Upper lobe of right lung (tissue), 1 donor: ENCODE results near the gene ANKS1B. TPM values are rescaled to one million over a fixed set of nuclear protein-coding genes. Genes with fewer than 3 reads are reported as not detected.
"Not testable (repeated sequence)": the region's sequence is repeated elsewhere in the genome, so short reads cannot be mapped to it uniquely, and the experiment has no call there.

Experiments used
- ATAC-seq: fragments of 200-7000 bp; cut with Tn5 transposase; one replicate; pipeline ENCODE4 v1.9.1; 2020; ENCODE audit warnings: mild to moderate bottlenecking, moderate library complexity
- DNase-seq: peaks from one replicate; pipeline ENCODE4 v3.0.0-alpha.2; 2020
- H3K27ac ChIP-seq: fragments of 200-600 bp; one replicate; pipeline ENCODE4 v1.8.0; 2022
- H3K27me3 ChIP-seq: fragments of 200-600 bp; one replicate; pipeline ENCODE4 v1.8.0; 2022; ENCODE audit warnings: mild to moderate bottlenecking
- H3K36me3 ChIP-seq: fragments of 200-600 bp; one replicate; pipeline ENCODE4 v1.8.0; 2022
- H3K4me1 ChIP-seq: fragments of 200-600 bp; one replicate; pipeline ENCODE4 v1.8.0; 2022
- H3K4me3 ChIP-seq: fragments of 200-600 bp; one replicate; pipeline ENCODE4 v1.8.0; 2022; ENCODE audit warnings: mild to moderate bottlenecking
- H3K9me3 ChIP-seq: fragments of 200-600 bp; one replicate; pipeline ENCODE4 v1.8.0; 2022
- intact Hi-C: fragments of 100-400 bp; cut with DNase I; formaldehyde crosslinking; loops from one replicate; pipeline ENCODE4 v1.11.0; 2022
- total RNA-seq: library from RNA; stranded (reverse); fragmentation: NEBNext Ultra II Directional; extraction: Animal tissue kit (Norgen Biotek cat#: 25700); gene quantifications from one replicate; pipeline ENCODE4 v1.2.1, GENCODE V29; 2021
- TF ChIP-seq, protein P1 (sequence below): fragments of 200-600 bp; IDR thresholded peaks from one replicate; pipeline ENCODE4 v1.8.0; 2022; ENCODE audit warnings: antibody characterized with exemption
- donor health status: DM: no; HTN: yes; CAD: no; lungs with severe emphysema.

ANKS1B gene
- total RNA-seq, 1 donor from 2014 or later: 5.3 TPM

DNA sequence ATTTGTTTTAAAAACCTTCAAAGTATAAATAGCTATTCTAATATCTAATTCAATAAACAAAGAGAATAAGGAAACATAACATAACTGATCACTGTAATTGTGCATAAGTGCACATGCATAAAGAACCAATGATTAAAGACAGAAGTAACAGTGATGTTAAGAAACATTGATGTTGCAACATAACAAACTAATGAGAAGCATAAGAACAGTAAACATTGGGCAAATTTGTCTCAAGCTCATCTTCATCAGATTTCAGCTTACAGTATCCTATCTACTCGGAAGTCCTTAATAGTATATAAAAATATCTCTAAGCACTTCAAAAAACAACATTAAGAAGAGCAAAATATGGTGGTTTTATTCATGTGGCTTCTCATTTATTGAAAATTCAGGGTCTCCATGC, 239.6 kb downstream of the ANKS1B start:
- H3K4me1 ChIP-seq: no peaks in the 10 kb centered on the region
- ATAC-seq (no peak), DNase-seq (no peak)
- H3K36me3 ChIP-seq: no peaks in the 10 kb centered on the region
- intact Hi-C loops: no loop called here
- no peak overlapping the region for H3K4me3 ChIP-seq
- no peaks in the 10 kb centered on the region for H3K9me3 ChIP-seq
- H3K27me3 ChIP-seq: no peaks in the 10 kb centered on the region
- no peak overlapping the region for H3K27ac ChIP-seq
- TF ChIP-seq, protein P1, sequence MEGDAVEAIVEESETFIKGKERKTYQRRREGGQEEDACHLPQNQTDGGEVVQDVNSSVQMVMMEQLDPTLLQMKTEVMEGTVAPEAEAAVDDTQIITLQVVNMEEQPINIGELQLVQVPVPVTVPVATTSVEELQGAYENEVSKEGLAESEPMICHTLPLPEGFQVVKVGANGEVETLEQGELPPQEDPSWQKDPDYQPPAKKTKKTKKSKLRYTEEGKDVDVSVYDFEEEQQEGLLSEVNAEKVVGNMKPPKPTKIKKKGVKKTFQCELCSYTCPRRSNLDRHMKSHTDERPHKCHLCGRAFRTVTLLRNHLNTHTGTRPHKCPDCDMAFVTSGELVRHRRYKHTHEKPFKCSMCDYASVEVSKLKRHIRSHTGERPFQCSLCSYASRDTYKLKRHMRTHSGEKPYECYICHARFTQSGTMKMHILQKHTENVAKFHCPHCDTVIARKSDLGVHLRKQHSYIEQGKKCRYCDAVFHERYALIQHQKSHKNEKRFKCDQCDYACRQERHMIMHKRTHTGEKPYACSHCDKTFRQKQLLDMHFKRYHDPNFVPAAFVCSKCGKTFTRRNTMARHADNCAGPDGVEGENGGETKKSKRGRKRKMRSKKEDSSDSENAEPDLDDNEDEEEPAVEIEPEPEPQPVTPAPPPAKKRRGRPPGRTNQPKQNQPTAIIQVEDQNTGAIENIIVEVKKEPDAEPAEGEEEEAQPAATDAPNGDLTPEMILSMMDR: no peak

DNA sequence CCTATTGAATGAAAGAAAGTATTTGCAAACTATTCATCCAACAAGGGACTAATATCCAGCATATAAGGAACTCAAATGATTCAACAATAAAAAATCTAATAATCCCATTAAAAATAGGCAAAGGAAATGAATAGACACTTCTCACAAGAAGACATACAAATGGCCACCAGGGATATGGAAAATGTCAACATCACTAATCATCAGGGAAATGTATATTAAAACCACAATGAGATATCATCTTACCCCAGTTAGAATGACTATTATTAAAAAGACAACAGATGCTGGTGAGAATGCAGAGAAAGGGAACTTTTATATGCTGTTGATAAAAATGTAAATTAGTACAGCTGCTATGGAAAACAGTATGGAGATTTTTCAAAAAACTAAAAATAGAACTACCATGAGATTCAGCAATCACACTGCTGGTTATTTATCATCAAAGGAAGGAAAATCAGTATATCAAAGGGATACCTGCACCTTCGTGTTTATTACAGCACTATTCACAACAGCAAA, 247.9 kb downstream of the ANKS1B start:
- H3K4me3 ChIP-seq: no peak overlapping the region
- no peaks in the 10 kb centered on the region for H3K27me3 ChIP-seq
- H3K36me3 ChIP-seq: no peaks in the 10 kb centered on the region
- no peaks in the 10 kb centered on the region for H3K4me1 ChIP-seq
- no peaks in the 10 kb centered on the region for H3K9me3 ChIP-seq
- TF ChIP-seq, protein P1: no peak
- ATAC-seq: no peak
- intact Hi-C loops: no loop called here
- no peak for DNase-seq
- no peak overlapping the region for H3K27ac ChIP-seq

DNA sequence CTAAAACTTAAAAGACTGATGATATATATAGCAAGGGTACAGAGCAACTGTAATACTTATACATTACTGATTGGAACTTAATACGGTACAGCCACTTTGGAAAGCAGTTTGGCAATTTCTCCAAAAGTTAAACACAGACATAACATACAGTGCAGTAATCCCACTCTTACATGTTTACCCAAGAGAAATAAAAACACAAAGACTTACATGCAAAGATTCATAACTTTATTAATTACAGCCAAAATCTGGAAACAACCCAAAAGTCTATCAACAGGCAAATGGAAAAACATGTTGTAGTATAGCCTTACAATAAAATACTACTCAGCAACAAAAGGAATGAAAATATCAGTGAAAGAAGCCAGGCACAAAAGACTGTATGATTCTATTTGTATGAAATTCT, 252.6 kb downstream of the ANKS1B start:
- DNase-seq: no peak
- Histone ChIP-seq H3K4me3 (no peak overlapping the region), H3K9me3 (no peaks in the 10 kb centered on the region), H3K36me3 (no peaks in the 10 kb centered on the region), H3K27me3 (no peaks in the 10 kb centered on the region), H3K27ac (no peak overlapping the region), H3K4me1 (no peaks in the 10 kb centered on the region)
- intact Hi-C loops: no loop called here
- no peak for ATAC-seq
- TF ChIP-seq, protein P1: no peak

DNA sequence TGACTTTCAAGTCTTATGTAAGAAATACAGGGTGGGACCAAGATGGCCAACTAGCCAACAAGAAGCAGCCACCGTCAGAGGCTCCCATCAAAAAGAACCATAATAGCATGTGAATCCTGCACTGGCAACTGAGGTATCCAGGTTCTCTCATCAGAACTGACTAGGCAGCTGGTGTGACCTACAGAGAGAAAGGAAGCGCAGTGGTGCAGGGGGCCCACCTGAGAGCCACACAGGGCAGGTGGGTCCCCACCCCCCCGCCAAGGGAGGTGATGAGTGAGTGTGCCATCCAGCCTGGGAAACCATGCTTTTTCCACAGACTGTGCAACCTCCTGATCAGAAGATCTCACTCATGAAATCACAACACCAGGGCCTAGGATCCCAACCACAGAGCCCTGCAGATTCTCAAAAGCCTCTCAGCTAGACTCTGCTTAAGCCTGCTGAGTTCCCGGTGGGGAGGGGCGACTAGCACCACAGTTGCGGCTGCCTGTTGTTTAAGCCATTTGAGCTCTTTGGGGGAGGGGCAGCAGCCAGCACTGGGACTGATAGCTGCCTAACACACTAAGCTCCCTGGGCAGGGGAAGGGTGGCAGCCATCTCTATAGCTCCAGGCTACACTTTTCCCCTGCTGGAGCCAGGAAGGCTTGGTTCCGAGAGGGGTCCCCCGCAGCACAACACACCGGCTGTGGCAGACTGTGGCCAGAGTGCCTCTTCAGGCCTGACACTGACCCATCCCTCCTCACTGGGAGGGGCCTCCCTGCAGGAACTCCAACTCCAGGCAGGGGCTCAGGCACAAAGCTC, 261.8 kb downstream of the ANKS1B start:
- intact Hi-C loops: no loop called here
- no peak overlapping the region for H3K27ac ChIP-seq
- no peaks in the 10 kb centered on the region for H3K36me3 ChIP-seq
- ATAC-seq: no peak
- no peaks in the 10 kb centered on the region for H3K27me3 ChIP-seq
- H3K4me1 ChIP-seq: no peaks in the 10 kb centered on the region
- H3K4me3 ChIP-seq: no peak overlapping the region
- TF ChIP-seq, protein P1: no peak
- no peak for DNase-seq
- no peaks in the 10 kb centered on the region for H3K9me3 ChIP-seq

DNA sequence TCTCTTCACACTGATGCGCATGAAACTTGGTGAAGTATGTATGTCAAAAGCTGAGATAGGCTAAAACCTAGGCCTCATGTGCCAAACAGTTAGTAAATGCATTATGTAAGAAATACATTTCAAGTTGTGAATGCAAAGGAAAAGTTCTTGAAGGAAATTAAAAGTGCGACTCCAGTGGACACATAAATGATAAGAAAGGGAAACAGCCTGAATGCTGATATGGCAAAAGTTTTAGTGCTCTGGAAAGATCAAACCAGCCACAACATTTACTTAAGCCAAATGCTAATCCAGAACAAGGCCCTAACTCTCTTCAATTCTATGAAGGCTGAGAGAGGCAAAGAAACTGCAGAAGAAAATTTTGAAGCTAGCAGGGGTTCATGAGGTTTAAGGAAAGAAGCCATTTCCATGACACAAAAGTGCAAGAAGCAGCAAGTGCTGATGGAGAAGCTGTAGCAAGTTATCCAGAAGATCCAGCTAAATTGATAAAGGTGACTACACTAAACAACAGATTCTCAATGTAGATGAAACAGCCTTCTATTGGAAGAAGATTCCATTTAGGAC, 262.9 kb downstream of the ANKS1B start:
- Histone ChIP-seq H3K27ac (no peak overlapping the region), H3K9me3 (no peaks in the 10 kb centered on the region), H3K36me3 (no peaks in the 10 kb centered on the region), H3K27me3 (no peaks in the 10 kb centered on the region), H3K4me1 (no peaks in the 10 kb centered on the region), H3K4me3 (no peak overlapping the region)
- TF ChIP-seq, protein P1: no peak
- intact Hi-C loops: no loop called here
- DNase-seq (no peak), ATAC-seq (no peak)

DNA sequence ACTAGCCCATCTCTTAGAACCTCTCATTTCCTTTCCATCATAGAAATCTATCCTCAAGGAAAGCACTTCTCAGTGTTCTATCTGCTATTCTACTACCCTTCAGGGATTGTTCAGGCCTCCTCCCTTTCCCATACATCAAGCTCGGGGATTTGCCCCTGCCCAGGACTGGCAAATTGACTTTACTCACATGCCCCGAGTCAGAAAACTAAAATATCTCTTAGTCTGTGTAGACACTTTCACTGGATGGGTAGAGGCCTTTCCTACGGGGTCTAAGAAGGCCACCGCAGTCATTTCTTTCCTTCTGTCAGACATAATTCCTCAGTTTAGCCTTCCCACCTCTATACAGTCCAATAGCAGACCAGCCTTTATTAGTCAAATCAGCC, 264.7 kb downstream of the ANKS1B start:
- H3K27ac ChIP-seq, DNase-seq, ATAC-seq, intact Hi-C loops, H3K9me3 ChIP-seq, H3K4me1 ChIP-seq, H3K4me3 ChIP-seq, H3K27me3 ChIP-seq, H3K36me3 ChIP-seq: not testable (repeated sequence)

DNA sequence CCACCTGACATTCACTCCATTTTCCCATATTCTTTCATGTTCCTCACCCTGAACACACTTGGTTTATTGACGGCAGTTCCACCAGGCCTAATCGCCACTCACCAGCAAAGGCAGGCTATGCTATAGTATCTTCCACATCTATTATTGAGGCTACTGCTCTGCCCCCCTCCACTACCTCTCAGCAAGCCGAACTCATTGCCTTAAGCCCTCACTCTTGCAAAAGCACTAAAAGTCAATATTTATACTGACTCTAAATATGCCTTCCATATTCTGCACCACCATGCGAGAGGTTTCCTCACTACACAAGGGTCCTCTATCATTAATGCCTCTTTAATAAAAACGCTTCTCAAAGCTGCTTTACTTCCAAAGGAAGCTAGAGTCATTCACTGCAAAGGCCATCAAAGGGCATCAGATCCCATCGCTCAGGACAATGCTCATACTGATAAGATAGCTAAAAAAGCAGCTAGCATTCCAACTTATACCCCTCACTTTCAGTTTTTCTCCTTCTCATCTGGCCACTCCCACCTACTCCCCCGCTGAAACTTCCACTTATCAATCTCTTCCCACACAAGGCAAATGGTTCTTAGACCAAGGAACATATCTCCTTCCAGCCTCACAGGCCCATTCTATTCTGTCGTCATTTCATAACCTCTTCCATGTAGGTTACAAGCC, 265.2 kb downstream of the ANKS1B start:
- DNase-seq, H3K27ac ChIP-seq, H3K4me3 ChIP-seq, H3K36me3 ChIP-seq, ATAC-seq, H3K27me3 ChIP-seq, intact Hi-C loops, H3K4me1 ChIP-seq, H3K9me3 ChIP-seq: not testable (repeated sequence)

DNA sequence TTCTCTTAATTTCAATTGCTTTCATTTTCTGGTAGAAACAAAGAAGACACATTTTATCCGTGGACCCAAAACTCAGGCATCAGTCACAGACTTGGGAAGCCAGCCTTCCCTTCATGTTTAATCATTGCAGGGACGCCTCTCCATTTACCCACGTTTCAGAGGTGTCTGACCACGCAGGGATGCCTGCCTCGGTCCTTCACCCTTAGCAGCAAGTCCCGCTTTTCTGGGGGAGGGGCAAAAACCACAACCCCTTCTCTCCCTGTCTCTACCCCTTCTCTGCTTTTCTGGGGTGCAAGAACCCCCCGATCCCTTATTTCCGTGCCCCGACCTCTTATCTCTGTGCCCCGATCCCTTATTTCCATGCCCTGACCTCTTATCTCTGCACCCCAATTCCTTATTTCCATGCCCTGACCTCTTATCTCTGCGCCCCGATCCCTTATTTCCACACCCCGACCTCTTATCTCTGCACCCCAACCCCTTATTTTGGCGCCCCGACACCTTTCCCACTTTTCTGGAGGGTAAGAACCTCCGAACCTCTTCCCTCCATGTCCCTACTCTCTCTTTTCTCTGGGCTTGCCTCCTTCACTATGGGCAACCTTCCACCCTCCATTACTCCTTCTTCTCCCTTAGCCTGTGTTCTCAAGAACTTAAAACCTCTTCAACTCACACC, 268.8 kb downstream of the ANKS1B start:
- intact Hi-C loops, H3K4me3 ChIP-seq, DNase-seq, ATAC-seq, H3K9me3 ChIP-seq, H3K4me1 ChIP-seq, H3K36me3 ChIP-seq, H3K27ac ChIP-seq, H3K27me3 ChIP-seq: not testable (repeated sequence)
